Stimulated activated CD8-positive, alpha-beta memory T cell treated with anti-CD3 and anti-CD28 coated beads, Interleukin-7, amount 100 ng/mL, for 4 hours (primary cell): Measurements from ENCODE around the gene BATF2.
"Not testable (repeated sequence)": the region's sequence is repeated elsewhere in the genome, so short reads cannot be mapped to it uniquely, and the experiment has no call there.

Experiments used
- DNase-seq, 2 donors: peaks; one replicate each; pipeline ENCODE4 v3.0.0-alpha.2; 2020; ENCODE audit warnings: low read depth in 2 of 2

The BATF2 gene

DNA sequence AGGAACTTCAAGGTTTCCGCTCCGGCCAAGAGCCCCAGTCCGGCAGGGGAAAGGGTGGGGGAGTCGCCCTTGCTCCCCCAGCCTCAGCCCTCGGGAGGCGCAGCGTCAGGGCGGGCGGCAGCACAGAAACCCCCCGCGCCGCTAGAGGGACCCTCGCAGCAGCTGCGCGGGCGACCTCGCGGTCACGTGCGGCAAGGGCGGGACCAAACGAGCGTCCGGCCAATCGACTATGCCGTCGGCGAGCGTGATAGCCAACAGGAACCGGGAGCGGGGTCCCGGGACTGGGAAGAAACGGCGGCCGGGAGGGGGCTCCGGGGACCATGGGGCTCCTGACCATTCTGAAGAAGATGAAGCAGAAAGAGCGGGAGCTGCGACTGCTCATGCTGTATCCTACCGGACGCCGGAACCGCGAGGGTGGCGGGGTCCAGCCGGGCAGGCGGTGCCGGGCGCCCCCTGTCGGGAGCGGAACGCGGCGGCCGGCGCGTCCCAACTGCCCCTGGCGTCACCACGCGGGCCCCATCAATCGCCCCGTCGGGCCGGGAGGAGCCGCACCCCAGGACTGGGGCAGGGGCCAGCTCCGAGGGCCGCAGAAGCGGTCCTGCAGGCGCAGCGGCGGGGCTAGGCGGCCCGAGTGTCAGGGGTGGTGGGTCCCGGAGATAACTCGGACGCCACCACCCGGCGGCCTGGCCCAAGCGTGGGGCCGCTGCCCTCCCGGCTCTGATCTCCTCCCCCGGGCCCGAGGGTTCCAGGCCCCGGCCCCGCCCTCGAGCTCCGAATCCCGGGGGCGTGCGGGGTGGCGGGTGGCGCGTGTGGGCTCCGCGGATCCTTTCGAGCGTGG is 17.3 kb upstream of the BATF2 start, which contains the start of gene ARL2:
Gene ARL2 (plus strand): TSS at position 273 of the 838 bp plus-strand sequence. CDS start 48 bp downstream, at position 321.
- peak; percentile 74 to 86 for DNase-seq

DNA sequence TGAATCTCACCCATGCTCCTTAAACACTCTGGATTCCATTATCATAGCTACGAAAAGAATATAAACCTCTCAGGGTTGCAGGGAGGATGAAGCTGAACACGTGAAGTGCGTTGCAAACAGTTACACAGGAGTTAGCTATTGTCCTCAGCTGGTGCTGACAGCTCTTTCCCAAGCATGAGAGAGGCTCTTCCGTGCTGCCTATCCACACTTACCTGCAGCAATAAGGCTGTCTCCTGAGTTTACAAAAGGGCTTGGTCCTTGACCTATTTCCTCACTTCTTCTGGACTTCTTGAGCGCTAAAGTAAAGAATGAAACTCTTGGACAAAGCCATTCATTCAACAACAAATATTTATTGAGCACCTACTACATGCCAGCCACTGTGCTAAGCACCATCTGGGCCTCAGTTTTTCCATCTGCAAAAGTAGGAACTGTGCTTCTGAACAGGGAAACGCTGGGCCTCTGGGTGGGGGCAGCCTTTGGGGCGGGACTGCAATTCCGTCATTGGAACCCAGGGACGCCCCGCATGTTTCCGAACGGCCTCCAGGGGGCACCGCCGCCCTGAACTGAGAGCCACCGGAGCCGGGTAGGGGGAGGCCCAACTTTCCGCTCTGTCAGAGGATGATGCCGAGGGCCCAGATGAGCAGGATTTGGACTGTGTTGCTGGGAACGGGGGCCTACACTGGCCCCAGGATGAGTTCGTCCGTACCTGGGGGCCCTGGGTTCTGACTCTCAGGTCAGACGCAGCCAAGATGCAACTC is 16.5 kb upstream of the BATF2 start:
- peak; percentile 84 for DNase-seq

DNA sequence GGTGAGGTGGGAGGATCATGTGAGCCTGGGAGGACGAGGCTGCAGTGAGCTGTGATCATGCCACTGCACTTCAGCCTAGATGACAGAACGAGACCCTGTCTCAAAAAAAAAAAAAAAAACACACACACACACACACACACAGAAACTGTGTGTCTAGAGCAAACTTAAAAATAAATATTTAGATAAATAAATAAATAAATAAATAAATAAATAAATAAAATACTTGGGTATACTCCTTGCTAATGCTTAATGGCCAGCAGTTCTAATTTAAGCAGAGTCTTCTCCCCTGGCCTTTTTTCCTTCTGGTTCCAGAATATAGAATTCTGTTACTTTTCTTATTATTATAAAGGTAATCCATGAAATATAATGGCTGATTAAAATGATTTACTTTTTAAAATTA is 12.1 kb upstream of the BATF2 start:
- no peak for DNase-seq

DNA sequence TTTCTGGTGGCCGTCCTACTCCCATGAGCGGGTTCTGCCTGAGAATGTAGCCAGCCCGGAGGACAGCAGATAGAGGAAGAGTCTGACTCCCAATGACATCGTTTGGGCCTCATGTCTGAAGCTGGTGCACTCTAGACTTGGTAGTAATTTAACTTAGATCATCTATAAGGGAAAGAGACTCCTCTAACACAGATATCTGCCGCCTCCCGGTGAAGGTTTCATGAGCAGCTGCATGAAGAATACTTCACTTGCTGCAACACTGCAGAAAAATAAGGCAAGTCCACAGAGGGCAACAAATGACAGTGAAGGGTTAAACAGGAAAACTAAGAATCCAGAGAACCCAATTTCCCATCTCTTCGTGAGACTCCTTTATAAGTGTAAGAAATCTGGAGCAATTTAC is 11.2 kb upstream of the BATF2 start:
- no peak for DNase-seq

DNA sequence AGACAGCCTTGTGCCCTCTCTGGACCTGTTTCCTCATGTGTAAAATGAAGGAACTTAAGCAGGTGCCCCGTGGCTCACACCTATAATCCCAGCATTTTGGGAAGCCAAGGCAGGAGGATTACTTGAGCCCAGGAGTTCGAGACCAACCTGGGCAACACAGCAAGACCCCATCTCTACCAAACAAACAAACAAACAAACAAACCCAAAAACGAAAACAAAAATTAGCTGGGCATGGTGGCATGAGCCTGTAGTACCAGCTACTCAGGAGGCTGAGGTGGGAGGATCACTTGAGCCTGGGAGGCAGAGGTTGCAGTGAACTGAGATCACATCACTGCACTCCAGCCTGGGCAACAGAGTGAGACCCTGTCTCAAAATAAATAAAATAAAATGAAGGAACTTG is 7.2 kb upstream of the BATF2 start:
- not testable (repeated sequence) for DNase-seq

DNA sequence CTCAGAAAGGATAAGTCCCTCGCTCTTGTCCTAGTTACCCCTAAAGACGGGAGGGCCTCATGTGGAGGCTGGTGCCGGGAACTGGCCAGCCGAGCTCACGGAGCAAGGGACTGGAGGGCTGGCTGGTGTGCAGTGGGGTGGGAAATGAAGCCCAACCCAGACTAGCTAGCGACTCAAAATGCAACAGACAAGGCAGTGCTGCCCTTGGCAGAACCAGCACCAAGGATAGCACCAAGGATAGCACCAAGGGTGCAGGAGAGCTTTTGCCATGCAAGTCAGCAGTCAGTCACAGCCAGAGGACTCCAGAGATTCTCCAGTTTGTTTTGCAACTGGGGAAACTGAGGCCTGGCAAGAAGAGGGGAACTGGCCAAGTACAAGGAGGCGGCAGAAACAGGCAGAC is 6.5 kb upstream of the BATF2 start:
- DNase-seq = no peak

DNA sequence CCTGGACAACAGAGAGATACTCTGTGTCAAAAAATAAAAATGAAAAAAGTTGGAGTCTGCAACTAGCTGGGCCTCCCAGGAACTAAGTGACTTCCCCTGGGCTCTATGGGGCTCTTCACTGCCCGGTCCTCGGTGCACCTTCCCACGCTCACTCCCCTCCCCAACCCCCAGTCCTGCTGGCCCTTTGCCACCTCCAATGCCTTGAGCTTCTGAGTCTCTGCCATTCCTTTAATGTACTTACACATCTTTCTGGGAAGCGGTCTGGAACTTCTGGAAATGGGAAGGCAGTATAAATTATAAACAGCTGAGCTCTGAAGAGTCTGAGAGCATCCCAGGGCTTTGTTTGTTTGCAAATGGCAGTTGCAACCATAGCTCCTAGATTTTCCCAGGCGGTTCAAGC is 5.9 kb upstream of the BATF2 start:
- DNase-seq = no peak

DNA sequence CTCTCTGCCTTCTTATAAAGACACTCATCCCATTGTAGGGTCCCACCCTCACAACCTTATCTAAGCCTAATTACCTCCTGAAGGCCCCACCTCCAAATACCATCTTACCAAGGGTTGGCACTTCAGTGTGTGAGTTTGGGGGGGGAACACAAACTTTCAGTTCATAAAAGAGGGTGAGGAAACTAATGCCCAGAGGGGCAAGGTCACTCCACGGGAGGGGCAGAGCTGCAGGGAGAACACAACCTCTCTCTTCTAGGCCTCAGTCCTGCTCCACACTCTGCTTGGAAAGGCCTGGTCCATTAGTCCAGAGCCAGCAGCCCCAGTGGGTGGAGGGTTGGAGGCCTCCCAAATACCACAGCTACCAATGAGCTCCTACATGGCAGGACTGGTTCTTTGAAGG is 2.7 kb upstream of the BATF2 start:
- DNase-seq = no peak

DNA sequence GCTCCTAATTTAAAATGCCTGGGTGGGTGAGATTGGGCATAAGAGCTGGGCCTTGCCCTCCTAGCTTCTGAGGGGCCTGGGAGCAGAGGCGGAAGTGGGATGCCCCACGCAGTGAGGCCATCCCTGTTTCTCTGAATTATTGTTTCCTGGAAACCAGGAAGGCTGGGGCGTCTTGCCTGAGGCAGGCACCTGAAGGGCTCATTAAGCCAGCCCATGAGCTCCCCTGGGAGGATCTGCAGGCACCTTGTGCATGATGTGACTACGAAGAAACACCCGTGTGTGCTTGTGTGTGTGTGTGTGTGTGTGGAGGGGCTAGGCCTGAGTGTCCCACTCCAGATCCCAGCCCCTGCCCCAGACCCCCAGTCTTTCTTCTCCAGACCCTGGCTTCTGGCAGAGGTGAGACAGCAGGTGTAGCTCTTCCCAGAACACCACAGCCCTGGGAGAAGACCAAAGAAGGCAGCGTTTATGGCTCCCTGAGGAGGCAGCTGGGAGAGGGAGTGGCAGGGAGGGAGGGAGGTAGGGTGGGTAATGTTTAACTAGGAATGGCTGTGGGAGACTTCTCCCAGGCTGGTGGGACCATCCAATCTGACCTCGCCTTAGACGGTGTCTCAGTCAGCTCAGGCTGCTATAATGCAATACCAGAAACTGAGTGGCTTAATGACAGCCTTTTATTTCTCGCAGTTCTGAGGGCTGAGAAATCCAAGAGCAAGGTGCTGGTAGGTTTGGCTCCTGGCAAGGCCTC is 2.1 kb upstream of the BATF2 start:
- DNase-seq = no peak

DNA sequence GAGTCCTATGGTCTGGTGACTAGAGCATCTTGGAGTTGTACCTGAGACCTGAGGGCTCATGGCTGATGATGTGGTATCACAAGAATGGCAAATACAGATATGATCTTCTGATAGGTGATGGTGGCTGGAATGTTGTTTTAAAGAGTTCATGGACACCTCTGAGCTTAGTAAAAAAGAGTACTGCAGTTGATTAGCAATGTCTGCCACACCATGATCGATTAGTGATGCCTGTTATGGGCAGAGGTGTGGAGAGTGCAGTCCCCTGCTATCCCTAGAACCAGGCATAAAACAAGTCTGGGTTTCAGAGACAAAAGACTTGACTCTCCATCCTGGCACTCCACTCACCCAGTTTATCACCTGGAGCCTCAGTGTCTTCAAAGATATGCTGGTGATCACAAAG is 1.4 kb upstream of the BATF2 start:
- no peak for DNase-seq

DNA sequence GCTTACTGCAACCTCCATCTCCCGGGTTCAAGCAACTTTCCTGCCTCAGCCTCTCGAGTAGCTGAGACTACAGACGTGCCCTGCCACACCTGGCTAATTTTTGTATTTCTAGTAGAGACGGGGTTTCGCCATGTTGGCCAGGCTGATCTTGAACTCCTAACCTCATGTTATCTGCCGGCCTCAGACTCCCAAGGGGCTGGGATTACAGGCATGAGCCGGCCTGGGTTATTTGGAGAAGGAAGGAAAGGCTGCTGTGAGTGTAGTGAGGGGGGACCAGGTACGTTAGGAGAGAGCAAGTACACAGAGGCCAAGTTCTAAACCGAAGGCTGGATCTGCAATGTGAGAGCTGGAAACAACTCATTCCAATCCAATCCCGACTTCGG is 453 bp downstream of the BATF2 start:
- no peak for DNase-seq

DNA sequence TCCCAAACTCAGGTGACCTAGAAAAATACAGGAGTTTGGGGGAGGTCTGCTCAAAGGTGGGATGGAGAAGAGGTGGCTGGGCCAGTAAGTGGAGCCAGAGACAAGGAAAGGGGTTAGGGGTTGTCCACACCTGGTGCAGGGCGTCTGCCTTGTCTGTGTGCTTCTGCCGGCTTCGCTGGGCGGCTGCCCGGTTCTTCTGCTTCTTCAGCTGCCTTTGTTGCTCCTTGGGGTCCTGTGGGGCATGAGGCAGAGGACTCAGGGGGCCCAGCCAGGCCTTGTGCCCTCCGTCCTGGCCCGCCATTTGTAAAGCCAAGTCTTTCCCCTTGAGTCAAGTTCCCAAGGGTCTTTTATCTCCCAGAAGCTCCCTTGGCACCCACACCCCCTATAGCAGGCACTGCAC is 2.5 kb downstream of the BATF2 start:
- DNase-seq = no peak

DNA sequence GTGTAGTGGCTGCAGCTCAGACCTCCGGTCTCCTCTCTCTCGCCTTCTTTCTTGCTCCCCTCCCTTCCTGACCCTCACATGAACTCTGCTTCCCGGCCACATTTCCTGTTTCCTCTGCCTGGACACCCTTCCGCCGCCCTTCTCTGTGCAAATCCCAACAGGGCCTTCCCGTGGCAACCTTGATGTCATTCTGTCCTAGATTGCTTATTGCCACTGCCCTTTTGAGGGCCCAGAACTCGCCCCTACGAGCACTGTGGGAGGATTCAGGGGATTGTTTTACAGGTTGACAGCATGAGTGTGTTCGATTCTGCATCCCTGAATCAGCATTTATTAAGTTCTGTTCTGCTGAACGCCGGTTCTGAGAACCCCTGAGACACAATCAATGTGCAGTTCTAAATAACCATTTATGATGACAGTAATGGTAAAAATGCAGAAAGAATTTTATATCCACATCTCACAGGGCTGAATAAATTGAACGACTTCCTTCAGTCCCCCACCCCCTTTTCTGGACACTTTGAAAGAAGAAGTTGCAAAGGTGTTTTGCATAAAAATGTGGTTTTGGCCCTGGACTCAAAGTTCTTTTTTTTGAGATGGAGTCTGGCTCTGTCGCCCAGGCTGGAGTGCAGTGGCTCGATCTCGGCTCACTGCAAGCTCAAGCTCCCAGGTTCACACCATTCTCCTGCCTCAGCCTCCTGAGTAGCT is 6.4 kb downstream of the BATF2 start:
- DNase-seq = no peak

DNA sequence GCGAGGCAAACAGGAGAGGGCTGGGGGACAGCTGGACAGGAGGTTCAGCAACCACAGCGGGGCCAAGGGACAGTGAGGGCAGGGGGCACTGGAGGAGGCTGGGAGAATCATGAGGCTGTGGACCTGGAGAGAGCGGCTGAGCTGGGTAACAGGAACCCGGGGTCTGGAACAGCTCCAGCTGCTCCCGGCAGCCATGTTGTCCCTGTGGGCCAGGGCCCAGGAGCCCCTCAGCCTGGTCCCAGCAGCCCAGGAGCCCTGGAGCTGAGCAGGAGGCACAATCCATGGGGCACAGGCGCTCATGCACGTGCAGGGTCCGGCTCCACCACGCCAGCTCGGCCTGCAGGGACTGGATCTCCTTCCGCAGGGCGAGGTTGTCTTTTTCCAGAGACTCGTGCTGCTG is 7.4 kb downstream of the BATF2 start:
- no peak for DNase-seq

DNA sequence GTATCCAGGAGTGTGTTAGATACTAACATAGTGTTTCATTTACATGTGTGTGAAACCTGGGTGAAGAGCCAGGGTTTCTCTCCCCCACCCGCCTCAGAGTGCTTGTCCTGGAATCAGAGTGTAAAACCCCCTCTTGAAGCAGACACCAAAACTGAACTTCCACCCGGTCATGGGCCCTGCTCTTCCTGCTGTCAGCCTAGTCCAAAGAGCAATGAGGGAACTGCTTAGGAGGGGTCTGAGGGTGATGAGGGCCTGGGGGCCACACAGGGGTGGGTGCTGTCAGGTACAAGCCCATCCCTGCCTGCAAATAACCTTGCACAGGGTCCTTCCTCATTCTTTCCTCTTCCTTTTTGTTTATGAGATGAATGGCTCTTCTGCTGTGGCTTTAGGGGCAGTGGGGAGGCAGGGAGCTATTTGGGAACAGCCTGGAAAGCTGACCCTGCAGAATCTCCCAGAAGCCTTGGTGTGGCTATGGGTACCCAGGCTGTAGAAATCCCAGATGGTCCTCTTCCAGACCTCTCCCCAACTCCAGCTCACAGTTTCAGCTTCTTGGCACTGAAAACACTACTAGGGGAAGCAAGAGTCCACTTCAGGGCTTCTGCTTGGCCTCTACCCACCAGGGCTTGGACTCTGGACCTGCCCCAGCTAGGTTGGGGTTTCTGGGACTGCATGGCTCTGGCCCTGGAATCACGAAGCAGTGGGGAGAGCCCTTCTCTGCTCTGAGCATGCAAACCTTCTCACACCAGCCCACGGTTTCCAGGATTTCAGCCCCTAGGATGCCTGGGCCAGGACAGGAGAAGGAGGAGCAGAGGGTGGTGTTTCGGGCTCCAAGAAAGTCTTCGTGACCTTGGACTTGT is 8.5 kb downstream of the BATF2 start:
- DNase-seq = no peak

DNA sequence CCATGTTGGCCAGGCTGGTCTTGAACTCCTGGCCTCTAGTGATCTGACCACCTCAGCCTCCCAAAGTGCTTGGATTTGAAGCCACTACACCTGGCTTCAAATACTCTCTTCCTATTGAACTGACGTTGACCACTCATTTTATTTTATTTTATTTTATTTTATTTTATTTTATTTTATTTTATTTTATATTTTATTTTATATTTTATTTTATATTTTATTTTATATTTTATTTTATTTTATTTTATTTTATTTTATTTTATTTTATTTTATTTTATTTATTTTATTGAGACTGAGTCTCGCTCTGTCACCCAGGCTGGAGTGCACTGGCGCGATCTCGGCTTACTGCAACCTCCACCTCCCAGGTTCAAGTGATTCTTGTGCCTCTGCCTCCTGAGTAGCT is 13.4 kb downstream of the BATF2 start:
- DNase-seq = not testable (repeated sequence)

DNA sequence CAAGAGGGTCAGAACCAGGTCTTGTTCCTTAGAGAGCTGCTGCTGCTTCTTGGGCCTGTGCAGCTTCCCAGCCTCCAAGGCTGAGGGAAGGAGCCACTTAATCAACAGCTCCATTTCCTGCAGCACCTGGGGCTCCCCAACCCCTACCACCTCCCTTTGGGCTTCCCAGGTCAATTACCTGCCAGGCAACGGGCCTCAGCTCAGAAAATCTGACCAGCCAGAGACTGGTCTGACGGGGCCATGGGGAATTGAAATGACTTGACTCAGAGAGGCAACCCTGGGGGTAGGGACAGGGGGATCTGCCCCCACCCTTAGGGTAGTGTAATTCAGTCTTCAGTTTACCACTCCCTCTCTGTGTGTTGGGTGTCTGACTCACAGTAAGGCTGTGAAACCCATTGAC is 20.1 kb downstream of the BATF2 start:
- DNase-seq = no peak

DNA sequence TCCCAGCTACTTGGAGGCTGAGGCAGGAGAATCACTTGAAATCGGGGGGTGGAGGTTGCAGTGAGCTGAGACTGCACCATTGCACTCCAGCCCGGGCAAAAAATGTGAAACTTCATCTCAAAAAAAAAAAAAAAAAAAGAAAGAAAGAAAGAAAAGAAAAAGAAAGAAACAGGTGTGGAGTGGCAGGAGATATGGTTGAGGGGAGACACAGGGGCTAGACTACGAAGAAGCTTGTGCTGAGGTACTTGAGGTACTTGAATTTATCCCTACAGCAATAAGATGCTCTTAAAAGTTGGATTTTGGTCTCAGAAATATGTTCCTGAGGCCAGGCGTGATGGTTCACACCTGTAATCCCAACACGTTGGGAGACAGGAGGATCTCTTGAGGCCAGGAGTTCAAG is 22.6 kb downstream of the BATF2 start:
- no peak for DNase-seq

DNA sequence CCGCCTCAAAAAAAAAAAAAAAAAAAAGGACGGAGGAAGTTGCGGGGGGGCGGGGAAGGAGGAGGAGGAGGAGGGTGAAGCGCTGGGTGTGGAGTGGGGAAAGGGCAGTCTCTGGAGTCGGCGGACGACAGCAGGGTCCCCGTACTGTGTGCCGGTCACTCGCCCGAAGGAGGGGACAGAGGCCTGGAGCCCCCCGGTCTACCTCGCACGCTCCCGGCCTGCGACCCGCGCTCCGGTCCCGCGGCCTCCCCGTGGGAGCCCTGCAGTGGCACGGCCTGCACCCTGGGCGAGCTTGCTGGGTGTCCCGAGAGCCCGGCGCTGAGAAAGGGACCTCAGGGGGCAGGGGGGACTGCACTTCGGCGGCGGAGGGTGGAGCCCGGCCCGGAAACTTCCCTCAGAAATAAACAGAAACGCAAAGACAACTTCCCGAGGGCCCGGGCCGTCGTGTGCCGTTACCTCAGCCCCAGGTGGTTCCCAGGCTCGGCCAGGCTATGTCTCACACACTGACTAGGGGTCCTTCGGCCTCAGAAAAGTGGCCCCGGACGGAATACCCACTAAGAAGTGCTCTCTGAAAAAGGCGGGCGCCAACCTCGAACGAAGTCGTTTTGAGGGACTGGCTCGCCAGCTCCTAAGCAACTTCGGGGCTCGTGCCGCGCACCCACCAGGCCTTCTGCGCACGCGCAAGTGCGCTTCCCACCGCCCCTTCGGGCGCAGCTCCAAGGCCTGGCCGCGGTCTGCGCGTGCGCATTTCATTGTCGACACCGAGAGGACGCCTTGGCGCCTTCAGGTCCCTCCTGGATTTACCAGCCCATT is 25.1 kb downstream of the BATF2 start, which contains the start of gene MAJIN:
Gene MAJIN (minus strand): TSS at position 688 of the 813 bp plus-strand sequence. CDS start 12,703 bp downstream, outside the sequence.
- DNase-seq = peak; percentile 78

DNA sequence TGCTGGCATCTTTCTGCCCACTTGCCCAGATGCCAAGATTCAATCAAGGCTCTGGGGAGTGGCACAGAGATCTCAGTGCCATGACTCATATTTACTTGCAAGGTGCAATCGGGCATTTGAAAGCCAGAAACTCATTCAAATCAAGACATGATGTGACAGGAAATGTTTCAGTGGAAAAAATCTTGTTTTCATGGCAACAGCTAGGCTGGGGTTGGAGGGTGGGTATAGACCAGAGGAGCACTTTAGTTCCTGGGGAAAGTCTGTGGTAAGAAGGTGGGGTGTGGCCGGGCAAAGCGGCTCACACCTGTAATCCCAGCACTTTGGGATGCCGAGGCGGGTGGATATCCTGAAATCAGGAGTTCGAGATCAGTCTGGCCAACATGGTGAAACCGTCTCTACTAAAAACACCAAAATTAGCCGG is 26.0 kb downstream of the BATF2 start:
- DNase-seq = no peak
